Natural killer cell (primary cell): Measurements from ENCODE around the gene ZDHHC20. TPM values are rescaled to one million over a fixed set of nuclear protein-coding genes. Genes with fewer than 3 reads are reported as not detected.

ENCODE experiments used
- ATAC-seq, 3 donors: fragments of 150-1000 bp in 2 of 3; fragments of 200-7000 bp in 1 of 3; cut with Tn5 transposase; 1 replicate in 1 of 3; 2 replicates in 2 of 3; pipeline ENCODE4 v1.10.0; 2021; ENCODE audit warnings: mild to moderate bottlenecking in 2 of 3, moderate library complexity in 2 of 3
- DNase-seq, 2 donors: peaks; one replicate each; pipeline versions ENCODE4 v3.0.0 to v3.0.0-alpha.2; 2013 to 2021; ENCODE audit warnings: mixed read lengths in 1 of 2
- H3K27ac ChIP-seq: one replicate; pipeline ENCODE4 v1.5.1; 2013; ENCODE audit warnings: mild to moderate bottlenecking, low read length
- H3K27me3 ChIP-seq: one replicate; pipeline ENCODE4 v1.6.1; 2013; ENCODE audit warnings: low read length; ENCODE audit not compliant: control insufficient read depth, insufficient read depth
- H3K36me3 ChIP-seq: one replicate; pipeline ENCODE4 v1.6.1; 2013; ENCODE audit warnings: low read length; ENCODE audit not compliant: control insufficient read depth, insufficient read depth
- H3K4me1 ChIP-seq: one replicate; pipeline ENCODE4 v1.6.1; 2013; ENCODE audit warnings: low read length; ENCODE audit not compliant: control insufficient read depth, insufficient read depth
- H3K4me3 ChIP-seq: one replicate; pipeline ENCODE4 v1.5.1; 2013; ENCODE audit warnings: low read length
- H3K9me3 ChIP-seq: one replicate; pipeline ENCODE4 v1.6.1; 2013; ENCODE audit warnings: low read length; ENCODE audit not compliant: control insufficient read depth, insufficient read depth
- H3K27ac Mint-ChIP-seq, 2 donors: one replicate each; pipeline ENCODE4 v1.8.0; 2022; ENCODE audit warnings: mild to moderate bottlenecking in 2 of 2, mixed read lengths in 2 of 2, moderate library complexity in 1 of 2
- H3K27me3 Mint-ChIP-seq, 2 donors: one replicate each; pipeline ENCODE4 v1.8.0; 2022; ENCODE audit warnings: low read depth in 2 of 2, mixed read lengths in 2 of 2
- H3K36me3 Mint-ChIP-seq: one replicate; pipeline ENCODE4 v1.8.0; 2022; ENCODE audit warnings: mixed read lengths
- H3K4me1 Mint-ChIP-seq, 2 donors: one replicate each; pipeline ENCODE4 v1.8.0; 2022; ENCODE audit warnings: mixed read lengths in 2 of 2
- H3K4me3 Mint-ChIP-seq: one replicate; pipeline ENCODE4 v1.8.0; 2022; ENCODE audit warnings: mild to moderate bottlenecking, moderate library complexity, mixed read lengths
- H3K9me3 Mint-ChIP-seq, 2 donors: one replicate each; pipeline ENCODE4 v1.8.0; 2022; ENCODE audit warnings: mixed read lengths in 2 of 2
- CTCF ChIP-seq: fragments of 200-600 bp; IDR thresholded peaks from one replicate; pipeline ENCODE4 v1.8.0; 2022; ENCODE audit warnings: antibody characterized with exemption
- WGBS: methylation state at CpG from one replicate; pipeline ENCODE4 v1.1.7; 2013; ENCODE audit warnings: missing lambda C conversion rate; ENCODE audit not compliant: insufficient coverage; 5-methylcytosine and 5-hydroxymethylcytosine counted together
- intact Hi-C: fragments of 100-400 bp; cut with micrococcal nuclease; formaldehyde crosslinking; loops from one replicate; pipeline ENCODE4 v1.14.2; 2022
- total RNA-seq, 4 donors: library from RNA; stranded (reverse); fragments of 120-200 nt in 1 of 4; gene quantifications; one replicate each; pipeline versions ENCODE4 v1.2.3 to v1.2.4, GENCODE V29; 2013 to 2022

The ZDHHC20 gene
- total RNA-seq, 3 donors from 2014 or later (not counting 1 experiment from before 2014, with no cell fraction given) = 85.1 to 116 (median 93.4) TPM

GRCh38 chr13:21338639-21339278, 120.3 kb downstream of the ZDHHC20 start:
- no peaks in the 10 kb centered on the region for H3K9me3 ChIP-seq
- no peak overlapping the region for H3K4me3 Mint-ChIP-seq
- H3K27ac Mint-ChIP-seq = peak overlapping the region in 1 of 2 donors; percentile 43
- intact Hi-C loops = no loop called here
- DNase-seq = no peak
- peaks cover 11% of the 10 kb centered on the region for H3K4me1 ChIP-seq
- H3K36me3 ChIP-seq = no peaks in the 10 kb centered on the region
- ATAC-seq = no peak
- no peaks in the 10 kb centered on the region for H3K9me3 Mint-ChIP-seq
- no peak overlapping the region for H3K27ac ChIP-seq
- peaks cover 4 to 14% of the 10 kb centered on the region in 2 donors for H3K4me1 Mint-ChIP-seq
- 71% methylated on average over 4 of the region's 4 CpGs for WGBS
- no peaks in the 10 kb centered on the region for H3K27me3 ChIP-seq
- TF ChIP-seq CTCF = no peak
- H3K27me3 Mint-ChIP-seq = no peaks in the 10 kb centered on the region
- H3K36me3 Mint-ChIP-seq = no peaks in the 10 kb centered on the region
- H3K4me3 ChIP-seq = no peak overlapping the region

- DNase-seq (no peak), ATAC-seq (no peak)
- Histone ChIP-seq H3K4me3 (no peak overlapping the region), H3K9me3 (no peaks in the 10 kb centered on the region), H3K36me3 (no peaks in the 10 kb centered on the region), H3K27ac (no peak overlapping the region), H3K27me3 (no peaks in the 10 kb centered on the region), H3K4me1 (peaks cover 5% of the 10 kb centered on the region)
- no peak overlapping the region for H3K27ac Mint-ChIP-seq
- no peaks in the 10 kb centered on the region for H3K9me3 Mint-ChIP-seq
- no peak for TF ChIP-seq CTCF
- peaks cover 0 to 9% of the 10 kb centered on the region in 2 donors for H3K4me1 Mint-ChIP-seq
- intact Hi-C loops = no loop called here
- WGBS = 97% methylated on average over 6 of the region's 6 CpGs
- no peaks in the 10 kb centered on the region for H3K27me3 Mint-ChIP-seq
- H3K4me3 Mint-ChIP-seq = no peak overlapping the region
- no peaks in the 10 kb centered on the region for H3K36me3 Mint-ChIP-seq
These were observed 120.9 kb downstream of the ZDHHC20 start for GRCh38 chr13:21338156-21338555.

GRCh38 chr13:21336609-21337349, 122.3 kb downstream of the ZDHHC20 start:
- no peak for TF ChIP-seq CTCF
- no peaks in the 10 kb centered on the region for H3K4me1 ChIP-seq
- H3K9me3 Mint-ChIP-seq = no peaks in the 10 kb centered on the region
- H3K9me3 ChIP-seq = no peaks in the 10 kb centered on the region
- H3K4me3 ChIP-seq = no peak overlapping the region
- H3K27ac Mint-ChIP-seq = peak overlapping the region in 1 of 2 donors; percentile 58
- peaks cover 0 to 9% of the 10 kb centered on the region in 2 donors for H3K4me1 Mint-ChIP-seq
- no peak overlapping the region for H3K4me3 Mint-ChIP-seq
- no peaks in the 10 kb centered on the region for H3K36me3 ChIP-seq
- H3K27me3 Mint-ChIP-seq = no peaks in the 10 kb centered on the region
- DNase-seq = no peak
- H3K36me3 Mint-ChIP-seq = no peaks in the 10 kb centered on the region
- intact Hi-C loops = no loop called here
- ATAC-seq = no peak
- H3K27ac ChIP-seq = no peak overlapping the region
- WGBS = 94% methylated on average over 10 of the region's 10 CpGs
- H3K27me3 ChIP-seq = no peaks in the 10 kb centered on the region
